H1 (cell line): ENCODE results near the gene TMTC4. TPM values are rescaled to one million over a fixed set of nuclear protein-coding genes. Genes with fewer than 3 reads are reported as not detected.

Experiments
- CREB1 ChIP-seq: IDR thresholded peaks from 2 replicates; pipeline ENCODE4 v1.6.1; 2012; ENCODE audit warnings: inconsistent platforms
- FOSL1 ChIP-seq: IDR thresholded peaks from 2 replicates; pipeline ENCODE4 v1.6.1; 2011; ENCODE audit warnings: mild to moderate bottlenecking, low read depth, low read length, moderate library complexity; ENCODE audit not compliant: insufficient read depth
- HDAC2 ChIP-seq, 2 experiments: fragments of 300-600 bp in 1 of 2; sonication (generic) in 1 of 2; IDR thresholded peaks; 2 replicates each; pipeline ENCODE4 v1.6.1; 2011 to 2012; ENCODE audit warnings: low read depth in 2 of 2, low read length in 2 of 2, mild to moderate bottlenecking in 2 of 2, moderate library complexity in 2 of 2, borderline replicate concordance in 1 of 2, inconsistent platforms in 1 of 2
- JUND ChIP-seq: IDR thresholded peaks from 2 replicates; pipeline ENCODE4 v1.6.1; 2011; ENCODE audit warnings: mild to moderate bottlenecking, improper control_type of control experiment, low read length
- RXRA ChIP-seq: IDR thresholded peaks from 2 replicates; pipeline ENCODE4 v1.6.1; 2011; ENCODE audit warnings: low read depth, mild to moderate bottlenecking, low read length, moderate library complexity; ENCODE audit not compliant: insufficient read depth
- TCF12 ChIP-seq: IDR thresholded peaks from 2 replicates; pipeline ENCODE4 v1.6.1; 2011; ENCODE audit warnings: low read depth, mild to moderate bottlenecking, low read length
- ZNF274 ChIP-seq: IDR thresholded peaks from 2 replicates; pipeline ENCODE4 v1.7.0; 2012; ENCODE audit warnings: low read length, borderline replicate concordance; ENCODE audit errors: extremely low read depth
- polyA plus RNA-seq, 7 experiments: library from polyadenylated mRNA; depleted of rRNA in 3 of 7; stranded (reverse) in 5 of 7; unstranded in 2 of 7; fragments of >200 nt in 5 of 7; fragments of 200-250 nt in 2 of 7; gene quantifications; 1 replicate in 5 of 7; 2 replicates in 1 of 7; 4 replicates in 1 of 7; pipeline versions ENCODE4 v1.2.1 to v1.2.3, GENCODE V29; 2011 to 2013; ENCODE audit warnings: missing spikeins in 2 of 7, mixed read lengths in 2 of 7
- total RNA-seq: library from RNA; stranded (reverse); fragmentation: NEBNext Ultra II Directional; extraction: Animal tissue kit (Norgen Biotek cat#: 25700); gene quantifications from 2 replicates; pipeline ENCODE4 v1.2.1, GENCODE V29; 2021
- TF ChIP-seq, protein P1 (sequence below), 3 experiments: IDR thresholded peaks; 1 replicate in 2 of 3; 2 replicates in 1 of 3; pipeline versions ENCODE4 v1.5.1 to v1.6.1; 2011; ENCODE audit warnings: low read length in 3 of 3, mild to moderate bottlenecking in 3 of 3, inconsistent platforms in 2 of 3, low read depth in 1 of 3, moderate library complexity in 1 of 3; ENCODE audit not compliant: insufficient read depth in 1 of 3; ENCODE audit errors: control extremely low read depth in 1 of 3

TMTC4 gene
- total and polyA plus RNA-seq, 2 of the 8 experiments (the other 6 are each of a cell fraction or from before 2014, with no cell fraction given): 26.3 to 42.6 TPM

DNA sequence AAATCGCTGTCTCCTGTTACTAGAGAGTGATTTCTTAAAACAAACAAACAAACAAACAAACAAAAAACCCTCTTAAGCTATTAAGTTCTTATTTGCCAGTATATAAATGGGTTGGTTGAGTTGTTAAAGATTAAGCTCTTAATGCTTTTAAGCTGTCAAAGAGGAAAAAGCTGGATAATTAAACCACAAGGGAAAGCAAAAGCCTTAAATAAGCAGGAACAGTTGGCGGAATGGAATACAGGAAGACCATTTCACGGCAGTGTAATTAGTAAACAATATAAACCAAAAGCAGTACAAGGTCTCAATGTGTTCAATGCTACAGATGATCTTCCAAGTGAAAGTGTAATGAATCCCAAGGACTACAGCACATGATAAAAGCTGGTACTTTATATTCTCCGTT is 53.8 kb downstream of the TMTC4 start (continued):
- TF ChIP-seq RXRA: no peak
- no peak for TF ChIP-seq TCF12
- TF ChIP-seq HDAC2 (IDR thresholded peaks at IDR 0.05; ENCODE audit: borderline replicate concordance in 1 of 2, low read depth in 2 of 2, low read length in 2 of 2): no peak
- no peak for TF ChIP-seq ZNF274
- TF ChIP-seq, protein P1, sequence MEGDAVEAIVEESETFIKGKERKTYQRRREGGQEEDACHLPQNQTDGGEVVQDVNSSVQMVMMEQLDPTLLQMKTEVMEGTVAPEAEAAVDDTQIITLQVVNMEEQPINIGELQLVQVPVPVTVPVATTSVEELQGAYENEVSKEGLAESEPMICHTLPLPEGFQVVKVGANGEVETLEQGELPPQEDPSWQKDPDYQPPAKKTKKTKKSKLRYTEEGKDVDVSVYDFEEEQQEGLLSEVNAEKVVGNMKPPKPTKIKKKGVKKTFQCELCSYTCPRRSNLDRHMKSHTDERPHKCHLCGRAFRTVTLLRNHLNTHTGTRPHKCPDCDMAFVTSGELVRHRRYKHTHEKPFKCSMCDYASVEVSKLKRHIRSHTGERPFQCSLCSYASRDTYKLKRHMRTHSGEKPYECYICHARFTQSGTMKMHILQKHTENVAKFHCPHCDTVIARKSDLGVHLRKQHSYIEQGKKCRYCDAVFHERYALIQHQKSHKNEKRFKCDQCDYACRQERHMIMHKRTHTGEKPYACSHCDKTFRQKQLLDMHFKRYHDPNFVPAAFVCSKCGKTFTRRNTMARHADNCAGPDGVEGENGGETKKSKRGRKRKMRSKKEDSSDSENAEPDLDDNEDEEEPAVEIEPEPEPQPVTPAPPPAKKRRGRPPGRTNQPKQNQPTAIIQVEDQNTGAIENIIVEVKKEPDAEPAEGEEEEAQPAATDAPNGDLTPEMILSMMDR (IDR thresholded peaks at IDR 0.05; ENCODE audit: control extremely low read depth in 1 of 3, insufficient read depth in 1 of 3, low read depth in 1 of 3, low read length in 3 of 3): no peak
- TF ChIP-seq FOSL1: no peak
- TF ChIP-seq CREB1: no peak
- no peak for TF ChIP-seq JUND
